HG03342 (cell line): ENCODE results near the gene ZNF738.
"Not testable (repeated sequence)": the region's sequence is repeated elsewhere in the genome, so short reads cannot be mapped to it uniquely, and the experiment has no call there.

ENCODE experiments used
- ATAC-seq: cut with Tn5 transposase; IDR thresholded peaks from one replicate; pipeline ENCODE4 v1.9.1; 2021; ENCODE audit warnings: mild to moderate bottlenecking, moderate library complexity; ENCODE audit not compliant: unreplicated experiment

Gene ZNF738

DNA sequence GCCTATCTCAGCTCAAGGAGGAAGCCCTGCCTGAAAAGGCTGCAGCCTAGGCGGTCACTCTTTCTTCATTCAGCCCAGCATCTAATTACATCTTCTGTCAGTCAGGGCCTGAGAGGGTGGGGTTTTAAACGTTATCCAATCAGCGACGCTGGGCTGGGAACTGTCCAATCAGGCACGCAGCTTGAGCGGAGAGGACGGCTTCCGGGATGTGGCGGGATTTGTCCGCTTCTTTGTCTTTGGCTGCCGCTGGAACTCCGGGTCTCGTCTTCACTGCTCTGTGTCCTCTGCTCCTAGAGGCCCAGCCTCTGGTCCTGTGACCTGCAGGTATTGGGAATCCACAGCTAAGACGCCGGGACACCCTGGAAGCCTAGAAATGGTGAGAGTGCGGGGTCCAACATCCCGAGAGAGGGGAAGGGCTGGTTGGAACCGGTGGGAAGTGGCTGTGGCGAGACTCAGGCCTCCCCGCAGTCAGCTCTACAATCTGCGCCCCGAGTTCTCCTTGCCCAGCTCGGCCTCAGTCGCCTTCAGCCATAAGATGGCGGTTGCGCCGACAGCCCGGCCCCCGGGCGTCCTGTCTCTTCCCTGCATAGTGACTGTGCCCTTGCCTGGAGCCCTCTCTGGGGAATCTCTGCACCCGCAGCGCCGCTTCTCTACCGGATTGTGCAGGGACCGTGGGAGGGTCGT, at the start of gene ZNF738:
Gene ZNF738 (plus strand): TSS at position 233 of the 684 bp plus-strand sequence. CDS start 141 bp downstream, at position 374.
- ATAC-seq, result peak; percentile 95

DNA sequence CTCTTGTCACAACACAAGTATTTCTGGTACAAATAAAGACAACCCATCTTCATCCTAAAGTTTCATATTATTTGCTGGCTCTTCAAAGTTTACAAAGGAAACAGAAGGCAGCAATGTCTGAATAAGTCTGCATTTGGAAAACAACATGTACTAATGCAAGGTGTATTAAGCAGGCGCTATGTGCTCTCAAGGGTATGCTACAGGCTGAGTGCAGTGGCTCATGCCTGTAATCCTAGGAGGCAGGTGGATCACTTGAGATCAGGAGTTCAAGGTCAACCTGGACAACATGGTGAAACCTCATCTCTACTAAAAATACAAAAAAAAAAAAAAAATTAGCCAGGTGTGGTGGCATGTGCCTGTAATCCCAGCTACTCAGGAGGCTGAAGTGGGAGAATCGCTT, 46.0 kb upstream of the ZNF738 start:
- ATAC-seq, result not testable (repeated sequence)

DNA sequence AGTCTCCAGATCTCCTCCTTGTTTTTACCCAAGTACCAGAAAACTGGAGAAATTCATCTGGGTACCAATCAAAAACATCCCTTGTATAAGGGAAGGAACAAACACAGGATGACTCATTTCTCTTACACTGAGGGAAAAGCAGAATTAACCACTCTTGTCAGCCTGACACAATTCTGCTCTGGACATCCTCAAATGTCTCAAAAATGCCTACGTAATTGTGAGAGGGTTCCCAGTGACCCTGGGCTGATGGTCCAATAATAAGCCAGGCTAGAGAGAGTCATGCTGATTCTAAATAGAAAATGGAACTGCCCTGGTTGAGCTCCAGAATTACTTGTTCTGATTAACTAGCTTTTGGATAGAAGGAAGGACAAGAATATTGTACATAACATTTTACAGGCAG, 44.1 kb upstream of the ZNF738 start:
- no peak for ATAC-seq

DNA sequence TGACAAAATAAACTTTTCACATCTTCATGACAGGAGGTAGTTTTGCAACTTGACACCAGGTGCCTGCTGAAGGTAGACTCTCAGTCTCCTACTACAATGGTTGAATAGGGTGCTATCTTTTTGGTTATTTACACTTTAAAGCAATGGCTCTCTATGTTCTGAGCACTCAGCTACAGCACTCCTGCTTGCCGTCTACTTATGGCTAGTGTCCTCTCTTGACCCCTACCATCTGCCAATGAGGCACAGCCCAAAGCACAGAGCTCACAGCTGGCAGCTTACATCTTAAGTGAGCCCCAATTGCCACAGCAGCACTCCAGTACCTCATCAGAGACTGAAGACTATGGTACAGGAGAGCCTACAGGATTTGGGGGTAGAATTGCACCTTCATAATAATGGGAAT, 41.0 kb upstream of the ZNF738 start:
- no peak for ATAC-seq

DNA sequence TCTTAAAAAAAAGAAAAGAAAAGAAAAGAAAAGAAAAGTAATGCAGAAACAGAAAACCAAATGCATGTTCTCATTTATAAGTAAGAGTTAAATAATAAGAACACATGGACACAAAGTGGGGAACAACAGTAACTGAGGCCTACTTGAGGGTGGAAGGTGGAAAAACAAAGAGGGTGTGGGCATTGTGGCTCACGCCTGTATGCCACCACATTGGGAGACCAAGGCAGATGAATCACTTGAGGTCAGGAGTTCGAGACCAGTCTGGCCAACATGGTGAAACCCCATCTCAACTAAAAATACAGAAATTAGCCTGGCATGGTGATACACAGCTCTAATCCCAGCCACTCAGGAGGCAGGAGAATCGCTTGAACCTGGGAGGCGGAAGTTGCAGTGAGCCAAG, 37.7 kb upstream of the ZNF738 start:
- ATAC-seq, result no peak

DNA sequence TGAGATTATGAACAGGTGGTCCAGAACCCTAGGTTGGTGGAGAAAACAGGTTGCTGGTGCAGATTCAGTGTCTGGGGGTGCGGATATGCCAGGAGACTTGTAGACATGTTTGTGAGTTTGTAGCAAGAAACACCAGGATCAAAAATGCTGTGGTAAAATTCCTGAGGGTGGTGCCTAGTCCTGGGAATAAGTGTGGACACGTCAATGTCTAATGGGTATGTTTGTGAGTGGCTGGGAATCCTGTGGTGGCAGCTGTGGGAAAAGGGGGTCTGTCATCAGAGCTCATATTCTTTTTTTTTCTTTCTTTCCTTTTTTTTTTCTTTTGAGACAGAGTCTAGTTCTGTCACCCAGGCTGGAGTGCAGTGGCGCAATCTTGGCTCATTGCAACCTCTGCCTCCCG, 36.8 kb upstream of the ZNF738 start:
- ATAC-seq, result no peak

DNA sequence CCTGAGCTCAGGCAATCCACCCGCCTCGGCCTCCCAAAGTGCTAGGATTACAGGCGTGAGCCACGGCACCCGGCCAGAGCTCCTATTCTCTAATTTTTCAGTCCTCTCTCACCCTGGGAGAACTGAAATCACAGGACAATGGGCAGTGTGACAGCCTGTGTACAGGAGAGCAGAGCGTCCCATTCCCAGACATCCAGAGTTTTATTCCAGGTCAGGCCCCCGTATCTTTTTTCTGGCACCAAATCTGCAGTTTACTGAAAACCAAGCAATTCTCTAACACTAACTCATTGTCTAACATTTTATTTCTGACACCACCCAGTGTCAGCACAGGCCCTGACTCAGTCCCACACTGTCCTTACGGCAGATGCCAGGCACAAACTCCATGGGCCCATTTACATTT, 36.3 kb upstream of the ZNF738 start:
- no peak for ATAC-seq

DNA sequence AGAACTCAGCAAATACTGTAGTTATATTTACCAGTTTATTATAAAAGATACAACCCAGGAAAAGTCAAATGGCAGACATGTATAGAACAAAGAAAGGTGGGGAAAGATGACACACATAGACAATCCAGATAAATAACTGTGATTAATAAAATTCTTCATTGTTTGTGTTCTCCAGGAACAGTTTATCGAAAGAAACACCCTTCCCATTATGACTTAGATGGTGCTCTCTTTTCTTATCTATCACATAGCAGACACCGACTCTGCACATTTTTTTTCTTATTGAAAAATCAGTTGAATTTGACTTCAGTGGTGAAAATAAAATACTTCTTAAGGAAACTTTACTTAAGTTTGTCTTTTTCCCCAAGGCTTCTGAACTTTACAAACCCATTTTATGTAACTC, 35.8 kb upstream of the ZNF738 start:
- no peak for ATAC-seq

DNA sequence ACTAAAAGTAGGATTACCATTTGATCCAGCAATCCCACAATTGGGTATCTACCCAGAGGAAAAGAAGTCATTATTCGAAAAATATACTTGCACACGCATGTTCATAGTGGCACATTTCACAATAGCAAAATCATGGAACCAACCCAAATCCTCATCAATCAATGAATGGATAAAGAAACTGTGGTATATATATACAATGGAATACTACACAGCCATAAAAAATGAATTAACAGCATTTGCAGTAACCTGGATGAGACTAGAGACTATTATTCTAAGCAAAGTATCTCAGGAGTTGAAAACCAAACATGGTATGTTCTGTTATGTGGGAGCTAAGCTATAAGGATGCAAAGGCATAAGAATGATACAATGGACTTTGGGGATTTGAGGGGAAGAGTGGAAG, 32.6 kb upstream of the ZNF738 start:
- ATAC-seq, result no peak

DNA sequence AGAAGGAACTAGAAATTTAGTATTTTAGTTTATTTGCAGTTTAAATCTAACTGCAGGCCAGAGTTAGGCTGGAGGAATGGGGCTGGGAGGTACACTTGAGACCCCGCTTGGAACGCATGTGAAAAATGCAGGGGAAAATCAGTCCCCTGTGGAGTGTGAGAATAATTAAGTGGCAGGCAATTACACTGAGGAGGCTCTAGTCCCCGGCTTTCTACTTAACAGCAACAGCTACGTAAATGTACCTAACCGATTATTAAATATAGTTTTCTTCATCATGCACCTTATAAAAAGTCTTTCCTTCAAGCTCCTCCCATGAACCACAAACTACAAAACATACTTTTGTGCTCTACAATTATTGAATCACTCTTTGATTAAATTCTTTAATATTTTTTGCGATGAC, 30.4 kb upstream of the ZNF738 start:
- no peak for ATAC-seq

DNA sequence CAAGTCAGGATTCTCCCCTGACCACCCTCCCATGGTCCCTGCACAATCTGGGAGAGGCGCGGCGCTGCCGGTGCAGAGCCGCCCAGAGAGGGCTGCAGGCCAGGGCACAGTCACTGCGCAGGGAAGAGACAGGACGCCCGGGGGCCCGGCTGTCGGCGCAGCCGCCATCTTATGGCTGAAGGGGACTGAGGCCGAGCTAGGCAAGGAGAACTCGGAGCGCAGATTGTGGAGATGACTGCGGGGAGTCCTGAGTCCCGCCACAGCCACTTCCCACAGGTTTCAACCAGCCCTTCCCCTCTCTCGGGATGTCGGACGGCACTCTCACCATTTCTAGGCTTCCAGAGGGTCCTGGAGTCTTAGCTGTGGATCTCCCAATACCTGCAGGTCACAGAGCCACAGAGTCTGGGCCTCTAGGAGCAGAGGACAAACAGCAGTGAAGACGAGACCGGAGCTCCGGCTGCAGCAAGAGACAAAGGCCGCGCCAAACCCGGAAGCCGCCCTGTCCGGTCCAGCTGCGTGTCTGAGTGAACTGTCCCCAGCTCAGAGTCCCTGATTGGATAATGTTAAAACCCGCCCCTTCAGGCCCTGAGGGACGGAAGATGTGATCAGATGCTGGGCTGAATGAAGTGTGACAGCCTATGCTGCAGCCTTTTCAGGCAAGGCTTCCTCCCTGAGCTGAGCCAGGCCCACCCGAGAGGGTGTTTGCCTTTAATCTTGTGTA, 29.8 kb upstream of the ZNF738 start, which contains the start of gene ZNF708:
Gene ZNF708 (minus strand): TSS at position 526 of the 721 bp plus-strand sequence. CDS start 198 bp downstream, at position 328.
- peak; percentile 99 for ATAC-seq

DNA sequence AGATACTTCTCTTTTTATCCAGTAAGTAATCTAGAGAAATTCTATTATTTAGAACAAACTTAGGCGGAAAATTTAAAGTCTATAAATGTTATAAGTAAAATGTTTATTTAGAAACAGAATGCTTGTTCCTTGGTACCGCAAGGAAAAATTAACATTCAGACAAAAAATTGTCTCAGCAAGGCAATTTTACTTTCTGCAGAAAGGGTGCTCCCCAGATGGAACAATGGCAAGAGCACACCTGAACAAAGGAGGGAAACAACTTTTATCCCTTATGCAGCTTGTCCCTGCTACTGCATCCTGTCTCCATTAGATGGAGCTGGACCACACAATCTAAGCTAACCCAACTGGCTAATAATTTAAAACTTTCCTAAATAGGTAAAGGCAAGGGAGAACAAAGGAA, 23.1 kb upstream of the ZNF738 start:
- no peak for ATAC-seq

DNA sequence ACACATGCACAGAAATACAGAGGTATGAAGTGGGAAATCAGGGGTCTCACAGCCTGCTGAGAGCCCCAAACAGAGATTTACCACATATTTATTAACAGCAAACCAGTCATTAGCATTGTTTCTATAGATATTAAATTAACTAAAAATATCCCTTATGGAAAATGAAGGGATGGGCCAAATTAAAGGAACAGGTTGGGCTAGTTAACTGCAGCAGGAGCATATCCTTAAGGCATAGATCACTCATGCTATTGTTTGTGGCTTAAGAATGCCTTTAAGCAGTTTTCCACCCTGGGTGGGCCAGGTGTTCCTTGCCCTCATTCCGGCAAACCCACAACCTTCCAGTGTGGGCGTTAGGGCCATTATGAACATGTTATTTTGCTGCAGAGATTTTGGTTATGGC, 14.0 kb upstream of the ZNF738 start:
- ATAC-seq, result not testable (repeated sequence)

DNA sequence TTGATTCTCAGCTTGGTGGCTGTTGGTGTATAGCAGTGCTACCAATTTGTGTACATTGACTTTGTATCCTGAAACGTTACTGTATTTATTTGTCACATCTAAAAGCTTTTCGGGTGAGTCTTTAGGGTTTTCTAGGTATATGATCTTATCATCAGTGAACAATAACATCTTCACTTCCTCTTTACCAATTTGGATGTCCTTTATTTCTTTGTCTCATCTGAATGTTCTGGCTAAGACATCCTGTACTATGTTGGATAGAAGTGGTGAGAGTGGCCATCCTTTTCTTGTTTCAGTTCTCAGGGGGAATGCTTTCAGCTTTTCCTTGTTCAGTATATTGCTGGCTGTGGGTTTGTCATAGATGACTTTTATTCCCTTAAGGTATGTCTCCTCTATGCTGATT, 6.0 kb upstream of the ZNF738 start:
- ATAC-seq, result no peak

DNA sequence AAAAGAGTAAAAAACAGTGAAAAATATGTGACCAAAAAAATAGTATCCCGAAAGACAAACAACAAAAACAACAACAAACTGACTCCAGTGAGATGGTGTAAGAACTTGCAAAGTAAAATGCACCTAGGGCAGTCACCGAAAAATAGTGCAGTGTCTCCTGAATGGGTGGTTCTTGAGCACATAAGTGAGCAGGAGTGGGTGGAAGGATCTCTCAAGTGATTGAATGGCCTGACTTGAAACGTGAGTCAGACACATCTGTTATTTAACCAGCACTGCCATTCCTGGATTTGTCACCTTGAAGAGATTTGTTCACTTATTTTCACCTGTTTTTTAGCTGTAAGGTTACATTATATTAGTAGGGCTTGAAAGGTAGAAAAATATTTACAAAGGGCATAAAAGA, 3.5 kb downstream of the ZNF738 start:
- ATAC-seq, result no peak

DNA sequence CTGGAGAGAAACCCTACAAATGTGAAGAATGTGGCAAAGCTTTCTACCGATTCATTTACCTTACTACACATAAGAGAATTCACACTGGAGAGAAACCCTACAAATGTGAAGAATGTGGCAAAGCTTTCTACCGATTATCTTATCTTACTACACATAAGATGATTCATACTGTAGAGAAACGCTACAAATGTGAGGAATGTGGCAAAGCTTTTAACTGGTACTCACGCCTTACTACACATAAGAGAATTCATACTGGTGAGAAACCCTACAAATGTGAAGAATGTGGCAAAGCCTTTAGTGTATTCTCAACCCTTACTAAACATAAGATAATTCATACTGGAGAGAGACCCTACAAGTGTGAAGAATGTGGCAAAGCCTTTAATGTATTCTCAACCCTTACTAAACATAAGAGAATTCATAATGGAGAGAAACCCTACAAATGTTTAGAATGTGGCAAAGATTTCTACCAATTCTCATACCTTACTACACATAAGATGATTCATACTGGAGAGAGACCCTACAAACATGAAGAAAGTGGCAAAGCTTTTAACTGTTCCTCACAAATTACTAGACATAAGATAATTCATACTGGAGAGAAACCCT, 25.3 kb downstream of the ZNF738 start:
- ATAC-seq, result no peak

DNA sequence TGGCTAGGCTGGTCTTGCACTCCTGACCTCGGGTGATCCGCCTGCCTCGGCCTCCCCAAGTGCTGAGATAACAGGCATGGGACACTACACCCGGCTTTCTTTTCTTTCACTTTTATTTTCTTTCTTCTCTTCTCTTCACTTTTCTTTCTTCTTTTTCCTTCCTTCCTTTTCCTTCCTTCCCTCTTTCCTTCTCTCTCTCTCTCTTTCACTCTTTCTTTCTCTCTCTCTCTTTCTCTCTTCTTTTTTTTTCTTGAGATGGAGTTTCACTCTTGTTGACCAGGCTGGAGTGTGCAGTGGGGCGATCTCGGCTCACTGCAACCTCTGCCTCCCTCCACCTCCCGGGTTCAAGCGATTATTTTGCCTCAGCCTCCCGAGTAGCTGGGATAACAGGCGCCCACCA, 37.3 kb downstream of the ZNF738 start:
- ATAC-seq, result no peak

DNA sequence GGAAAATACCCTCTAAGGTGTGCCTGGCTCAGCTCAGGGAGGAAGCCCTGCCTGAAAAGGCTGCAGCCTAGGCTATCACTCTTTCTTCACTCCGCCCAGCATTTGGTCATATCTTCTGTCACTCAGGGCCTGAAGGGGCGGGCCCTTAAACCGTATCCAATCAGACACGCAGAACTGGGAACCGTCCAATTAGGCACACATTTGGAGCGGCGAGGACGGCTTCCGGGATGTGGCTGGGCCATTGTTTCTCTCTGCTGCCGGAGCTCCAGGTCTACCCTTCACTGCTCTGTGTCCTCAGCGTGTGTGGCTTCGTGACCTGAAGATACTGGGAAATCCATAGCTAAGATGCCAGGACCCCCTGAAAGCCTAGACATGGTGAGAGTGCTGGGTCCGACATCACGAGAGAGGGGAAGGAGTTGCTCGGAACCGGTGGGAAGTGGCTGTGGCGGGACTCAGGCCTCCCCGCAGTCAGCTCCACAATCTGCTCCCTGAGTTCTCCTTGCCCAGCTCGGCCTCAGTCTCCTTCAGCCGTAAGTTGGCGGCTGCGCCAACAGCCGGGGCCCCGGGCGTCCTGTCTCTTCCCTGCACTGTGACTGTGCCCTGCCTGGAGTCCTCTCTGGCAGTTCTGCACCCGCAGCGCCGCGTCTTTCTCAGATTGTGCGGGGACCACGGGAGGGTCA, 38.2 kb downstream of the ZNF738 start, which contains the start of gene ZNF493:
Gene ZNF493 (plus strand): TSS at position 241 of the 680 bp plus-strand sequence. CDS start 105 bp downstream, at position 346.
- ATAC-seq, result peak; percentile 100

DNA sequence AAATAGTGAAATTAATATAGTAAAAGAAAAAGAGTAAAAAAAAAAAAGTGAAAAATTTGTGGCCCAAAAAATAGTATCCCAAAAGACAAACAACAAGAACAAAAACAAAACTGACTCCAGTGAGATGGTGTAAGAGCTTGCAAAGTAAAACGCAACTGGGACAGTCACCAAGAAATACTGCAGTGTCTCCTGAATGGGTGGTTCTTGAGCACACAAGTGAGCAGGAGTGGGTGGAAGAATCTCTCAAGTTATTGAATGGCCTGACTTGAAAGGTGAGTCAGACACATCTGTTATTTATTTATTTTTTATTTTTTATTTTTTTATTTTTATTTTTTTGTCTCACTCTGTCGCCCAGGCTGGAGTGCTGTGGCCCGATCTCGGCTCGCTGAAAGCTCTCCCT, 40.1 kb downstream of the ZNF738 start:
- ATAC-seq, result no peak

DNA sequence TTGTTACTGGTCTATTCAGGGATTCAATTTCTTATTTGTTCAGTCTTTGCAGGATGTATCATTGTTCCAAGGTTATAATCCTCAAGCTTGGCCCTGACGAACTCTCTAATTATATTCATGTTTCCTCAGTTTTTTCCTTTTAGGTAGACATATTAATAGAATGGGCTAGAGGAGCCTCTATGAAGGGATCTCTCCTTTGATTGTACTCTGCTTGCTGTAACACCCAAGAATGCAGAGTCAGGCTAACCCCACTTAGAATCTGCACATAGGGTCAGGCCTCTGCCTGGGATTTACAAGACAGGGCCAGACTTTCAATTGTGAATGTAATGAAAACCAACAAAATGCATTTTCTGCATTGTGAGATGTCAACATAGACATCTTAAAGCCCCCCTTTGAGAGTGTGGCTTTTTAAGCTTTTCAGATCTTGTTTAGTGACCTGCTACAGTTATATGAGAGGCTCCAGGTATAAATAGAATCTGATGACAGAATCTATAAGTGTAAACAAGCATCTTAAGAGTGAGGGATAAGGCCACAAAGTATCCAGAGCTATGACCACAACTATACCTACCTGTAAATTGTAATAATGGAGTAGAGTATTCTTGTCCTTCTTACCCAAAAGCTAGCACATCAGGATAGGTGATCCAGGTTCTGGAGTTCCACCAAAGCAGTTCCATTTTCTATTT, 43.6 kb downstream of the ZNF738 start:
- ATAC-seq, result no peak

DNA sequence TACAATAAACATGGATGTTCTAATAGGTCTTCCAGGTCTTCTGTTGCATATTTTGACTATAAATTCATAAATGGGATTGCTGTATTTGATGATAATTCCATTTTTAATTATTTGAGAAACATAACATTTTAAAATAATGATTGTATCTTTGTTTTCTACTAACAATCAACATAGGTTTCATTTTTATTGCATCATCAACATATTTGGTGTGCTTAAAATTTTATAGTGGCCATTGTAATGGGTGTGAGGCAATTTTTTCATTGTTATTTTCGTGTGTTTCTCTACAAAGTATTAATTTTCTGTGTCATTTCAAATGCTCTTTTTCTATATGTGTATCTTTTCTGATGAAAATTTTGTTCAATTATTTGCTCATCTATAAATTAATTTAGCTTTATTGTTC, 51.4 kb downstream of the ZNF738 start:
- ATAC-seq, result no peak
